COLO668 (cell line): ENCODE results near the gene SQOR.

ENCODE experiments used
- DNase-seq: peaks from one replicate; lab custom pipeline; 2025; ENCODE audit not compliant: unreplicated experiment; lab: John Stamatoyannopoulos, UW

Gene SQOR

DNA sequence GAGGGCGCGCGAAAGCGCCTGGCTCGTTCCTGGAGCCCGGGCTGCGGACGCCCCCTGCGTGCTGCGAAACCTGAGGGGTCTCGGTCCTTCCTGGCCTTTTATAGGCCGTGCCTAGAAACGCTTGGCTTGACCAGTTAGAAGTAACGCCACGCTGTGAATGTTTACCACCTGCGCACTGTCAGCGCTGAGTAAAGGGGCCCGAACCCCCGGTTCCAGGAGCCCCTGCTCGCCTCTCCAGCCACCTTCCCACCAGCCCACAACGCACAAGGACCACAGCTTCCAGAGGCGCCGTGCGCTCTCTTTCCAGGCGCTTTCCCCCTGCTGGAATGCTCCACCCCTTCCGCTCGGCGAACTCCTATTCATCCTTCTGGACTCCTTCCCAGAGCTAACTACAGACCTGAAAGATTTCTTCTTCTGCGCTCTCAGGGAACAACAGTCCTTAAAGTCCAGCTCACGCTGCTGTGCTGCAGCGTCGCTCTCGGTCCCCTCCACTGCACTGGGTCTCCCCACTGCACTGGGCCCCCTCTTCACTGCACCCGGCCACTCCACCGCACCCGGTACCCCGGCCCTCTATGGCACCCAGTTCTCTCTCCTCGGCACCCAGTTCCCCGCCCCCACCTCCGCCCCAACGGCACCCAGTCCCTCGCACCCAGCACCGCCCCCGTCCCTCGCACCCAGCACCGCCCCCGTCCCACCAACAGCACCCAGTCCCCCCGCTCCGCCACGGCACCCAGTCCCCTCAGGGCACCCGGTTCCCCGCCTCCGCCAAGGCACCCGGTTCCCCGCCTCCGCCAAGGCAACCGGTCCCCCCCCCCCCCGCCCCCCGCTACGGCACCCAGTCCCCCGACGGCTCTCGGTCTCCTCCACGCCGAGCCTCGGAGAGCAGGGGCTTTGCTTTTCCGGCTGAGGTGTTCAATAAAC, 69.8 kb downstream of the SQOR start:
- no peak for DNase-seq

- peak; percentile 78 for DNase-seq
Measured at GRCh38 chr15:45705510-45706473, 71.0 kb downstream of the SQOR start.

- peak; percentile 49 for DNase-seq
Measured at GRCh38 chr15:45710657-45711056, 75.8 kb downstream of the SQOR start.

DNA sequence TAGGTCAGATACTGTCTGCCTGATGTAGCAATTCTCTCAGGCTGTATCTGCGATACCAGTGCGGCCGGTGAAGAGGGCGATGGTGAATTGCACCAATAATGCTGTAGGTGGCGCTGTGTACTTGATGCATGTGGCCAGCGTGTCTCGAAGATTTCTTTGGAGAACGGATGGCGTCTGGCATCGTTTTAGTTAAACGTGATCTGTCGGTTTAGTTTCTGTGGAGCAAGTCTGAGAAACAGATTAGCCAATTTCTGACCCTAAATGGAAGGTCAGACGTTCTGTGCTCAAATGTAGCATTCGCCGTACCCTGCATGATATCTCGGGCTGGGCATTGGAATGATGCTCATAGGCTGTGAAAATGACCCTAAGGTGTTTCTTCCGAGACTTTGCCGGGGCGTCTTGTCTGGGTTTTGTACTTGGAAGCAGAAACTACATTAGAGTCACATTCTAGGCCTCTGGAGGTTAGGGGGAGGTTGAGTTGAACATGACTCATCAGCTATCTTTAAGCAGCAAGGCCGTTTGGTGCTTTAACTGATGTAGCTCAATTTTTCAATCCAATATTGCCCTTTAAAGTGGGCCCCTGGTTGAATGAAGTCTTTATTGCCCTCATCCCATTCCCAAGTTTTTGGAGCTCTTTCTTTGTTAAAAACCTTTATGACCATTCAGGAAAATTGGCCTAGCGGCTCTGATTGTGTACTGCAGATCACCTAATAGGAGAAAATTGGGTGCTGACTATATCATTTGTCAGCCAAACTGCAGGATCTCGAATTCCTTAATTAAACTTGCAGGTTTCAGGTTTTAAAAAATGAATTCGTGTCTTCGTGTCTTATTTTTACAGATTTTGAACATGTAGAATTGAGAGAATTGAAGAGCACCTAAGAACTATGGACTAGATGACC, 80.0 kb downstream of the SQOR start:
- peak; percentile 58 for DNase-seq

GRCh38 chr15:45715528-45715927, 80.7 kb downstream of the SQOR start:
- DNase-seq = no peak

- DNase-seq = no peak
Measured at GRCh38 chr15:45719490-45719889, 84.7 kb downstream of the SQOR start.

DNA sequence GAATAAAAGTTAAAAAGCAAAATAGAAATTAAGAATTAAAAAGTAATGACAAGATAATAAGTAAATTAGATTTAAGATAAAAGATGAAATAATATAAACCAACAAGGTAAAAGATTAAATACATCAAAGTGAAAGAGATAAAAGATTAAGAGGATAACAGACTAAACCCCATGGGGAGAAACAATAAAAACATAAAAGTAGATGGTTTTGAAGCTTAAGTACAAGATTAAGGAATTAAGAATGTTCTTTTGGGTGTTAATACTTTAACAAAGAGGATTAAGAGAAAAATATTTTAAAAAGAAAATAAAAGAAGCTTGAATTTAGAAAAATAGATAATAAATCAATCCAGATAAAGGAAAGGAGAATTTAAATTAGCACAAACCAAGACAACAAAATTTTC, 85.4 kb downstream of the SQOR start:
- DNase-seq = no peak

DNA sequence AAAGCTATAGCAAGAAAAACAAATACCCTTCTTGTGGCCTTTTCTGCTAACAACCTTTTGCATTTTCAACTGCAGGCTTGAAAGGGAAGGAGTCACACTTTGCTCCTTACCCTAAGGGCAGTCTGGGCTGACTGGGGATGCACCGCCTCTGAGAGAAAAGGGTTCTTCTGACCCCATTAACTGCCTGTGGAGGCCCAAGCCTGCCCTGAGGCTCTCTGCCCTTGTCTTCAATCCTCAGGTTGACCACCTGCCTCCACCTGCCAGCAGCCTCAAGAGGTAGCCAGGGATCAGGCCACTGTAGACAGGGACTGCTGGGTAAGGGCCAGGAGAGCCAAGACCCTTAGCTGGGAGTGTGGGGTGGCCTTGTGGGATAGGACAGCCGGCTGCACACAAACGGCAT, 93.8 kb downstream of the SQOR start:
- DNase-seq = no peak

DNA sequence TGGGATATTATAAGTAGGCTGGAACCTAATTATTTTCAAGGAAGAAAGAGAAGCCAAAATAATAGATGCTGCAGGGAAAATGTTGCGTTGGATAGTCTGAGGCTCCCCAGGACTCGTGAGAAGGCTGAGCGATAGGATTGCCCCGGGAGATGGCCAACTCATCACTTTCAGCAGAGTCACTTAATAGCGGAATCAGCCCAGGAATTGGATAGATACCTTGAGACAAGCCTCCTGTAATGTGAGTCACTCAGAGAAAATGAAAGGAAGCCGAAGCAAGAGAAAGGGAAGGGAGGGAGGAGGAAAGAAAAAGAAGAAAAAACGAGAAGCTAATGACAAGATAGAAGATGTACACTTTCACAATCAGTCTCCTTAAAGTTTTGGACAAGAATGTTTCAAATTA, 94.3 kb downstream of the SQOR start:
- DNase-seq = no peak

- DNase-seq = no peak
Measured at GRCh38 chr15:45731343-45731742, 96.5 kb downstream of the SQOR start.

GRCh38 chr15:45732662-45733061, 97.8 kb downstream of the SQOR start:
- DNase-seq = peak; percentile 42

GRCh38 chr15:45734260-45734711, 99.5 kb downstream of the SQOR start:
- no peak for DNase-seq
